ENCODE results near the gene CDYL. TPM values are rescaled to one million over a fixed set of nuclear protein-coding genes. Genes with fewer than 3 reads are reported as not detected.

CDYL gene
- total RNA-seq, 2 donors from 2014 or later, result 55.1 to 58.2 TPM

- Mint-ChIP-seq H3K27ac (no peak overlapping the region), H3K4me3 (no peak overlapping the region), H3K36me3 (ENCODE audit: low read depth) (no peaks in the 10 kb centered on the region), H3K9me3 (peaks cover 29% of the 10 kb centered on the region), H3K4me1 (peaks cover 10% of the 10 kb centered on the region), H3K27me3 (ENCODE audit: insufficient read depth) (peaks cover 2% of the 10 kb centered on the region)
- Histone ChIP-seq H3K4me3 (ENCODE audit: low read length) (no peak overlapping the region), H3K36me3 (ENCODE audit: control insufficient read depth, insufficient read depth, low read length) (no peaks in the 10 kb centered on the region), H3K9ac (ENCODE audit: extremely low read depth, low read length, poor library complexity, severe bottlenecking) (no peak overlapping the region), H3K27me3 (ENCODE audit: control insufficient read depth, insufficient read depth, low read length, poor library complexity, severe bottlenecking) (no peaks in the 10 kb centered on the region), H3K9me3 (ENCODE audit: control insufficient read depth, low read length) (peaks cover 34% of the 10 kb centered on the region), H3K27ac (ENCODE audit: low read depth, low read length) (no peak overlapping the region), H3K4me1 (ENCODE audit: control insufficient read depth, insufficient read depth, low read length) (no peaks in the 10 kb centered on the region)
- DNase-seq, result no peak
- 88% methylated on average over 1 of the region's 1 CpG; no CpG with 5 or more reads in 1 of the 2 experiments for WGBS, 2 experiments (ENCODE audit: insufficient coverage in 1 of 2, insufficient read length in 1 of 2)
- no peak for TF ChIP-seq CTCF (conservative IDR thresholded peaks at IDR 0.05)
Observed at GRCh38 chr6:4759997-4760396, 16.2 kb upstream of the CDYL start.

- 77 to 100% methylated on average over 2 to 3 of the region's 3 CpGs for WGBS, 2 experiments (ENCODE audit: insufficient coverage in 1 of 2, insufficient read length in 1 of 2)
- Histone ChIP-seq H3K4me1 (ENCODE audit: control insufficient read depth, insufficient read depth, low read length) (no peaks in the 10 kb centered on the region), H3K9me3 (ENCODE audit: control insufficient read depth, low read length) (peaks cover 34% of the 10 kb centered on the region), H3K36me3 (ENCODE audit: control insufficient read depth, insufficient read depth, low read length) (no peaks in the 10 kb centered on the region), H3K27me3 (ENCODE audit: control insufficient read depth, insufficient read depth, low read length, poor library complexity, severe bottlenecking) (no peaks in the 10 kb centered on the region), H3K27ac (ENCODE audit: low read depth, low read length) (no peak overlapping the region), H3K4me3 (ENCODE audit: low read length) (no peak overlapping the region), H3K9ac (ENCODE audit: extremely low read depth, low read length, poor library complexity, severe bottlenecking) (no peak overlapping the region)
- H3K36me3 Mint-ChIP-seq (ENCODE audit: low read depth), result no peaks in the 10 kb centered on the region
- H3K27me3 Mint-ChIP-seq (ENCODE audit: insufficient read depth), result no peaks in the 10 kb centered on the region
- H3K4me3 Mint-ChIP-seq, result no peak overlapping the region
- H3K27ac Mint-ChIP-seq, result no peak overlapping the region
- peaks cover 29% of the 10 kb centered on the region for H3K9me3 Mint-ChIP-seq
- TF ChIP-seq CTCF (conservative IDR thresholded peaks at IDR 0.05), result no peak
- DNase-seq, result no peak
- peaks cover 10% of the 10 kb centered on the region for H3K4me1 Mint-ChIP-seq
Observed at GRCh38 chr6:4760773-4761172, 15.4 kb upstream of the CDYL start.

GRCh38 chr6:4762294-4762693 lies 13.9 kb upstream of the CDYL start:
- H3K9me3 Mint-ChIP-seq, result peaks cover 29% of the 10 kb centered on the region
- TF ChIP-seq CTCF (conservative IDR thresholded peaks at IDR 0.05), result no peak
- H3K27me3 ChIP-seq (ENCODE audit: control insufficient read depth, insufficient read depth, low read length, poor library complexity, severe bottlenecking), result no peaks in the 10 kb centered on the region
- no peak for DNase-seq
- H3K4me3 ChIP-seq (ENCODE audit: low read length), result peak overlapping the region; percentile 38
- no peaks in the 10 kb centered on the region for H3K27me3 Mint-ChIP-seq (ENCODE audit: insufficient read depth)
- no peak overlapping the region for H3K27ac ChIP-seq (ENCODE audit: low read depth, low read length)
- H3K36me3 Mint-ChIP-seq (ENCODE audit: low read depth), result no peaks in the 10 kb centered on the region
- H3K4me1 Mint-ChIP-seq, result peaks cover 10% of the 10 kb centered on the region
- no peak overlapping the region for H3K9ac ChIP-seq (ENCODE audit: extremely low read depth, low read length, poor library complexity, severe bottlenecking)
- no peaks in the 10 kb centered on the region for H3K36me3 ChIP-seq (ENCODE audit: control insufficient read depth, insufficient read depth, low read length)
- H3K27ac Mint-ChIP-seq, result no peak overlapping the region
- no peaks in the 10 kb centered on the region for H3K4me1 ChIP-seq (ENCODE audit: control insufficient read depth, insufficient read depth, low read length)
- no peak overlapping the region for H3K4me3 Mint-ChIP-seq
- H3K9me3 ChIP-seq (ENCODE audit: control insufficient read depth, low read length), result peaks cover 34% of the 10 kb centered on the region

All from endodermal cell (in vitro differentiated cells).